Keratinocyte (primary cell): ENCODE results near the gene TBC1D5. TPM values are rescaled to one million over a fixed set of nuclear protein-coding genes. Genes with fewer than 3 reads are reported as not detected.

Experiments used
- DNase-seq: peaks from one replicate; pipeline ENCODE4 v3.0.0-alpha.2; 2011; ENCODE audit warnings: low read depth, missing footprints, low spot score
- FAIRE-seq: peaks from 2 replicates; lab custom pipeline; 2011; peaks lifted over from hg19 to GRCh38; lab: Jason Lieb, UNC
- H2AFZ ChIP-seq: 2 replicates; pipeline ENCODE4 v1.6.0; 2012; ENCODE audit warnings: low read length, control low read depth, inconsistent platforms; ENCODE audit not compliant: control insufficient read depth
- H3K27ac ChIP-seq: 2 replicates; pipeline ENCODE4 v1.5.1; 2011; ENCODE audit warnings: low read length; ENCODE audit not compliant: control insufficient read depth, insufficient read depth
- H3K27me3 ChIP-seq: 3 replicates; pipeline ENCODE4 v1.6.0; 2011; ENCODE audit warnings: low read length; ENCODE audit not compliant: control insufficient read depth, insufficient read depth; ENCODE audit errors: extremely low read depth
- H3K36me3 ChIP-seq, 2 experiments: 2 replicates in 1 of 2; 3 replicates in 1 of 2; pipeline ENCODE4 v1.5.1; 2011; ENCODE audit warnings: low read length in 2 of 2, mild to moderate bottlenecking in 1 of 2; ENCODE audit not compliant: control insufficient read depth in 2 of 2, insufficient read depth in 2 of 2; ENCODE audit errors: extremely low read depth in 1 of 2
- H3K4me1 ChIP-seq: 3 replicates; pipeline ENCODE4 v1.5.1; 2011; ENCODE audit warnings: low read length; ENCODE audit not compliant: control insufficient read depth, insufficient read depth; ENCODE audit errors: extremely low read depth
- H3K4me2 ChIP-seq: 3 replicates; pipeline ENCODE4 v1.6.0; 2011; ENCODE audit warnings: low read depth, low read length; ENCODE audit not compliant: control insufficient read depth, insufficient read depth; ENCODE audit errors: extremely low read depth
- H3K4me3 ChIP-seq, 3 experiments: fragments of 200-600 bp in 1 of 3; sonication (generic) in 1 of 3; 2 replicates in 2 of 3; 3 replicates in 1 of 3; pipeline ENCODE4 v1.5.1; 2011 to 2016; ENCODE audit warnings: low read length in 3 of 3, mild to moderate bottlenecking in 3 of 3, control low read depth in 2 of 3, inconsistent platforms in 1 of 3, low read depth in 1 of 3, mixed read lengths in 1 of 3, mixed run types in 1 of 3, moderate library complexity in 1 of 3; ENCODE audit not compliant: control insufficient read depth in 2 of 3, insufficient read depth in 2 of 3; ENCODE audit errors: extremely low read depth in 1 of 3
- H3K79me2 ChIP-seq: 2 replicates; pipeline ENCODE4 v1.6.0; 2012; ENCODE audit warnings: low read length; ENCODE audit not compliant: control insufficient read depth, insufficient read depth
- H3K9ac ChIP-seq: 3 replicates; pipeline ENCODE4 v1.6.0; 2011; ENCODE audit warnings: low read length; ENCODE audit not compliant: control insufficient read depth, insufficient read depth; ENCODE audit errors: extremely low read depth
- H3K9me1 ChIP-seq: 3 replicates; pipeline ENCODE4 v1.6.0; 2011; ENCODE audit warnings: low read length; ENCODE audit not compliant: control insufficient read depth, insufficient read depth; ENCODE audit errors: extremely low read depth
- H3K9me3 ChIP-seq: 2 replicates; pipeline ENCODE4 v1.5.1; 2012; ENCODE audit warnings: low read depth, low read length; ENCODE audit not compliant: control insufficient read depth
- H4K20me1 ChIP-seq: 3 replicates; pipeline ENCODE4 v1.6.0; 2011; ENCODE audit warnings: low read length; ENCODE audit not compliant: control insufficient read depth, insufficient read depth; ENCODE audit errors: extremely low read depth
- CTCF ChIP-seq, 3 experiments: IDR thresholded peaks in 1 of 3; conservative IDR thresholded peaks in 1 of 3; optimal IDR thresholded peaks in 1 of 3; 2 replicates in 2 of 3; 3 replicates in 1 of 3; pipeline versions ENCODE3 to v1.5.1; 2011; ENCODE audit warnings: low read length in 3 of 3, mild to moderate bottlenecking in 3 of 3, moderate library complexity in 2 of 3, control low read depth in 1 of 3, inconsistent platforms in 1 of 3; ENCODE audit not compliant: insufficient read depth in 2 of 3; ENCODE audit errors: extremely low read depth in 1 of 3
- EZH2 ChIP-seq: IDR thresholded peaks from one replicate; pipeline ENCODE4 v1.6.1; 2012; ENCODE audit warnings: inconsistent platforms, mild to moderate bottlenecking, low read length, moderate library complexity
- dilution Hi-C: fragments of 300-500 bp; cut with MboI; formaldehyde crosslinking; loops from one replicate; pipeline ENCODE4 v1.7.0; 2020; ENCODE audit warnings: low sequenced_read_pairs; ENCODE audit not compliant: extremely low pct_ligation_motif_present
- polyA plus RNA-seq, 5 experiments: library from polyadenylated mRNA; depleted of rRNA in 3 of 5; stranded (reverse) in 3 of 5; stranded (forward) in 1 of 5; unstranded in 1 of 5; fragments of >200 nt; gene quantifications; 1 replicate in 1 of 5; 2 replicates in 3 of 5; 3 replicates in 1 of 5; pipeline versions ENCODE4 v1.2.1 to v1.2.3, GENCODE V29; 2011 to 2012; ENCODE audit warnings: missing spikeins in 2 of 5, low read depth in 1 of 5, low replicate concordance in 1 of 5

The TBC1D5 gene
- polyA plus RNA-seq, 1 donor (not counting 4 experiments of a cell fraction or from before 2014, with no cell fraction given) = 25.8 TPM

- no peak for FAIRE-seq
- no peak for DNase-seq
- Histone ChIP-seq H3K79me2 (no peaks in the 10 kb centered on the region), H3K4me1 (no peaks in the 10 kb centered on the region), H4K20me1 (no peaks in the 10 kb centered on the region), H3K27ac (no peak overlapping the region), H3K27me3 (no peaks in the 10 kb centered on the region), H3K9me1 (no peaks in the 10 kb centered on the region), H2AFZ (no peak overlapping the region), H3K9ac (no peak overlapping the region), H3K36me3 (no peaks in the 10 kb centered on the region), H3K4me3 (no peak overlapping the region), H3K9me3 (no peaks in the 10 kb centered on the region), H3K4me2 (no peak overlapping the region)
- TF ChIP-seq CTCF (optimal IDR thresholded peaks at IDR 0.05 in 1 of 3, IDR thresholded peaks at IDR 0.05 in 1 of 3, conservative IDR thresholded peaks at IDR 0.05 in 1 of 3; ENCODE audit: extremely low read depth in 1 of 3, insufficient read depth in 2 of 3, low read length in 3 of 3) (no peak), EZH2 (no peak)
- dilution Hi-C loops = no loop called here
Measured at GRCh38 chr3:17402442-17402841, 340.0 kb downstream of the TBC1D5 start.

GRCh38 chr3:17401912-17402311 is 340.5 kb downstream of the TBC1D5 start:
- Histone ChIP-seq H3K27ac (no peak overlapping the region), H3K4me1 (no peaks in the 10 kb centered on the region), H3K4me2 (no peak overlapping the region), H3K9ac (no peak overlapping the region), H3K4me3 (no peak overlapping the region), H3K9me1 (no peaks in the 10 kb centered on the region), H3K36me3 (no peaks in the 10 kb centered on the region), H4K20me1 (no peaks in the 10 kb centered on the region), H3K27me3 (no peaks in the 10 kb centered on the region), H2AFZ (no peak overlapping the region), H3K79me2 (no peaks in the 10 kb centered on the region), H3K9me3 (no peaks in the 10 kb centered on the region)
- FAIRE-seq = no peak
- dilution Hi-C loops = no loop called here
- DNase-seq = no peak
- TF ChIP-seq EZH2 = no peak
- TF ChIP-seq CTCF (optimal IDR thresholded peaks at IDR 0.05 in 1 of 3, IDR thresholded peaks at IDR 0.05 in 1 of 3, conservative IDR thresholded peaks at IDR 0.05 in 1 of 3; ENCODE audit: extremely low read depth in 1 of 3, insufficient read depth in 2 of 3, low read length in 3 of 3) = no peak
